Smooth muscle cell (in vitro differentiated cells): ENCODE measurements around the gene ETFB. TPM values are rescaled to one million over a fixed set of nuclear protein-coding genes. Genes with fewer than 3 reads are reported as not detected.

Experiments used
- DNase-seq: peaks from one replicate; lab custom pipeline; 2025; ENCODE audit not compliant: unreplicated experiment; lab: John Stamatoyannopoulos, UW
- H2AFZ ChIP-seq: fragments of 200-600 bp; sonication (generic); 2 replicates; pipeline ENCODE4 v1.6.0; 2016; ENCODE audit warnings: antibody characterized with exemption, low read depth, mild to moderate bottlenecking
- H3F3A ChIP-seq: fragments of 200-600 bp; sonication (generic); 2 replicates; pipeline ENCODE4 v1.6.0; 2017; ENCODE audit warnings: antibody characterized with exemption, low read depth
- H3K27ac ChIP-seq: fragments of 200-600 bp; sonication (generic); 2 replicates; pipeline ENCODE4 v1.5.1; 2016; ENCODE audit warnings: low read depth, mild to moderate bottlenecking
- H3K27me3 ChIP-seq: fragments of 200-600 bp; sonication (generic); 2 replicates; pipeline ENCODE4 v1.6.1; 2016; ENCODE audit warnings: low read depth, mild to moderate bottlenecking
- H3K36me3 ChIP-seq: fragments of 200-600 bp; sonication (generic); 2 replicates; pipeline ENCODE4 v1.5.1; 2016; ENCODE audit warnings: low read depth
- H3K4me1 ChIP-seq: fragments of 200-600 bp; sonication (generic); 2 replicates; pipeline ENCODE4 v1.5.1; 2016; ENCODE audit warnings: low read depth
- H3K4me2 ChIP-seq: fragments of 200-600 bp; sonication (generic); 2 replicates; pipeline ENCODE4 v1.6.0; 2016; ENCODE audit warnings: mild to moderate bottlenecking
- H3K4me3 ChIP-seq: fragments of 200-600 bp; sonication (generic); 2 replicates; pipeline ENCODE4 v1.5.1; 2016; ENCODE audit warnings: mild to moderate bottlenecking
- H3K79me2 ChIP-seq: fragments of 200-600 bp; sonication (generic); 2 replicates; pipeline ENCODE4 v1.6.0; 2016; ENCODE audit warnings: low read depth, mild to moderate bottlenecking
- H3K9ac ChIP-seq: fragments of 200-600 bp; sonication (generic); 2 replicates; pipeline ENCODE4 v1.6.0; 2016; ENCODE audit warnings: low read depth
- H3K9me3 ChIP-seq: fragments of 200-600 bp; sonication (generic); replicated peaks from 2 replicates; pipeline ENCODE4 v1.5.1; 2016; ENCODE audit warnings: low read depth
- H4K20me1 ChIP-seq: fragments of 200-600 bp; sonication (generic); 2 replicates; pipeline ENCODE4 v1.6.0; 2016; ENCODE audit warnings: low read depth
- WGBS: methylation state at CpG from one replicate; pipeline ENCODE4 v1.1.7; 2016; ENCODE audit warnings: low lambda C conversion rate; 5-methylcytosine and 5-hydroxymethylcytosine counted together
- polyA plus RNA-seq: library from polyadenylated mRNA; unstranded; fragments of >200 nt; fragmentation: Nextera tagmentation; extraction: Ambion mirVana; gene quantifications from 2 replicates; pipeline ENCODE4 v1.2.1, GENCODE V29; 2016
- total RNA-seq: library from RNA; depleted of rRNA; stranded (reverse); fragments of >200 nt; gene quantifications from 2 replicates; pipeline ENCODE4 v1.2.3, GENCODE V29; 2014
- TF ChIP-seq, protein P1 (sequence below): fragments of 200-600 bp; sonication (generic); IDR thresholded peaks from 2 replicates; pipeline ENCODE4 v1.5.1; 2017; ENCODE audit warnings: borderline replicate concordance, mild to moderate bottlenecking, antibody characterized with exemption; ENCODE audit not compliant: insufficient read depth, poor library complexity, severe bottlenecking

ETFB gene
- total and polyA plus RNA-seq, 2 experiments from 2014 or later: 51.1 to 94.5 TPM

DNA sequence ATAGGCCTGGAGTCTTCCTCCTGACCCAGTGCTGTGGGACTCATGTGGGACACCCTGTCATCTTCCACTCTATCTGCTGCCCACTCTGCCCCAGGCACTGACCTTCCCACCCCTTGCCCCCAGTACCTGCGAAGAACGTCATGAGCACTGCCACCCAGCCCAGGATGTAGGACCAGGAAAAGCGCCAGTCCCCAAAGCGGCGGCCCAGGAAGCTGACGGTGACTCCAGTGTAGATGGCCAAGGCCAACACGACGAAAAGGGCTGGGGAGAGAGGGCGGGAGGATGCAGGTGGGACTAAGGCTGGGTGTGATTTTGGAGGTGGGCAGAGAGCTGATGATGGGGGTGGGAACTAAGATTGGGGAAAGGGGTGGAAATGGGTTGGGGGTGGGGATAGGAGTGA lies 14.2 kb upstream of the ETFB start:
- Histone ChIP-seq H3K4me2 (no peak overlapping the region), H3F3A (no peaks in the 10 kb centered on the region), H3K27ac (no peak overlapping the region), H3K9me3 (no peaks in the 10 kb centered on the region), H3K27me3 (no peaks in the 10 kb centered on the region), H3K4me3 (no peak overlapping the region), H2AFZ (no peak overlapping the region), H4K20me1 (no peaks in the 10 kb centered on the region), H3K4me1 (no peaks in the 10 kb centered on the region), H3K79me2 (no peaks in the 10 kb centered on the region), H3K36me3 (no peaks in the 10 kb centered on the region), H3K9ac (no peak overlapping the region)
- WGBS: 90% methylated on average over 9 of the region's 9 CpGs
- no peak for DNase-seq
- TF ChIP-seq, protein P1, sequence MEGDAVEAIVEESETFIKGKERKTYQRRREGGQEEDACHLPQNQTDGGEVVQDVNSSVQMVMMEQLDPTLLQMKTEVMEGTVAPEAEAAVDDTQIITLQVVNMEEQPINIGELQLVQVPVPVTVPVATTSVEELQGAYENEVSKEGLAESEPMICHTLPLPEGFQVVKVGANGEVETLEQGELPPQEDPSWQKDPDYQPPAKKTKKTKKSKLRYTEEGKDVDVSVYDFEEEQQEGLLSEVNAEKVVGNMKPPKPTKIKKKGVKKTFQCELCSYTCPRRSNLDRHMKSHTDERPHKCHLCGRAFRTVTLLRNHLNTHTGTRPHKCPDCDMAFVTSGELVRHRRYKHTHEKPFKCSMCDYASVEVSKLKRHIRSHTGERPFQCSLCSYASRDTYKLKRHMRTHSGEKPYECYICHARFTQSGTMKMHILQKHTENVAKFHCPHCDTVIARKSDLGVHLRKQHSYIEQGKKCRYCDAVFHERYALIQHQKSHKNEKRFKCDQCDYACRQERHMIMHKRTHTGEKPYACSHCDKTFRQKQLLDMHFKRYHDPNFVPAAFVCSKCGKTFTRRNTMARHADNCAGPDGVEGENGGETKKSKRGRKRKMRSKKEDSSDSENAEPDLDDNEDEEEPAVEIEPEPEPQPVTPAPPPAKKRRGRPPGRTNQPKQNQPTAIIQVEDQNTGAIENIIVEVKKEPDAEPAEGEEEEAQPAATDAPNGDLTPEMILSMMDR: no peak

GRCh38 chr19:51377422-51377821 lies 11.2 kb upstream of the ETFB start:
- WGBS: 96% methylated on average over 2 of the region's 2 CpGs
- Histone ChIP-seq H3K4me1 (no peaks in the 10 kb centered on the region), H3K4me3 (no peak overlapping the region), H3F3A (no peaks in the 10 kb centered on the region), H3K4me2 (no peak overlapping the region), H3K9ac (no peak overlapping the region), H4K20me1 (no peaks in the 10 kb centered on the region), H3K27me3 (no peaks in the 10 kb centered on the region), H2AFZ (no peak overlapping the region), H3K79me2 (no peaks in the 10 kb centered on the region), H3K9me3 (no peaks in the 10 kb centered on the region), H3K27ac (no peak overlapping the region), H3K36me3 (no peaks in the 10 kb centered on the region)
- TF ChIP-seq, protein P1: no peak
- DNase-seq: no peak

- H3K4me2 ChIP-seq: no peak overlapping the region
- no peak overlapping the region for H3K27ac ChIP-seq
- no peaks in the 10 kb centered on the region for H4K20me1 ChIP-seq
- H3F3A ChIP-seq: no peaks in the 10 kb centered on the region
- H3K36me3 ChIP-seq: no peaks in the 10 kb centered on the region
- WGBS: 81% methylated on average over 10 of the region's 11 CpGs
- no peak overlapping the region for H3K9ac ChIP-seq
- no peaks in the 10 kb centered on the region for H3K4me1 ChIP-seq
- TF ChIP-seq, protein P1: no peak
- H3K79me2 ChIP-seq: no peaks in the 10 kb centered on the region
- H3K9me3 ChIP-seq: no peaks in the 10 kb centered on the region
- H2AFZ ChIP-seq: no peak overlapping the region
- no peak overlapping the region for H3K4me3 ChIP-seq
- no peaks in the 10 kb centered on the region for H3K27me3 ChIP-seq
- DNase-seq: no peak
Measured at GRCh38 chr19:51375504-51376221, 9.5 kb upstream of the ETFB start.
